IMR-90 (cell line): ENCODE data around the gene LTB4R2. TPM values are rescaled to one million over a fixed set of nuclear protein-coding genes. Genes with fewer than 3 reads are reported as not detected.

ENCODE experiments used
- ATAC-seq: fragments of 200-7000 bp; cut with Tn5 transposase; 2 replicates; pipeline ENCODE4 v1.9.1; 2020; ENCODE audit warnings: low read depth, mild to moderate bottlenecking, moderate library complexity
- BruUV-seq: library from RNA; stranded (reverse); fragments of 400-500 nt; replicated peaks from 2 replicates; lab custom pipeline; 2021; lab: Mats Ljungman, UMichigan
- CTCF ChIA-PET: fragments of 300-600 bp; formaldehyde crosslinking; extraction: SDS; loops from one replicate; lab custom pipeline; 2021; ENCODE audit warnings: antibody characterized with exemption; lab: Yijun Ruan, JAX
- POLR2A ChIA-PET: fragments of 300-600 bp; sonication (Branson Sonifier 250); formaldehyde crosslinking; loops from one replicate; lab custom pipeline; 2022; ENCODE audit warnings: antibody characterized with exemption; ENCODE audit not compliant: unreplicated experiment; lab: Charles Lee
- DNase-seq: peaks from one replicate; pipeline ENCODE4 v3.0.0; 2013
- H2AFZ ChIP-seq: replicated peaks from 2 replicates; pipeline ENCODE3; 2013; ENCODE audit warnings: low read length, mild to moderate bottlenecking; ENCODE audit not compliant: poor library complexity
- H2AK5ac ChIP-seq: 2 replicates; pipeline ENCODE4 v1.6.1; 2013; ENCODE audit warnings: low read depth, low read length, inconsistent platforms
- H2AK9ac ChIP-seq: replicated peaks from 2 replicates; pipeline ENCODE3; 2013; ENCODE audit warnings: mild to moderate bottlenecking, low read depth, low read length, moderate library complexity; ENCODE audit not compliant: poor library complexity
- H2BK120ac ChIP-seq: 2 replicates; pipeline ENCODE4 v1.6.1; 2013; ENCODE audit warnings: low read depth, low read length, inconsistent platforms
- H2BK15ac ChIP-seq: 3 replicates; pipeline ENCODE4 v1.6.1; 2013; ENCODE audit warnings: low read depth, low read length, inconsistent platforms
- H2BK20ac ChIP-seq: 2 replicates; pipeline ENCODE4 v1.6.1; 2013; ENCODE audit warnings: low read depth, mild to moderate bottlenecking, inconsistent platforms, low read length, moderate library complexity
- H2BK5ac ChIP-seq: 2 replicates; pipeline ENCODE4 v1.6.1; 2013; ENCODE audit warnings: mild to moderate bottlenecking, low read depth, low read length, inconsistent platforms; ENCODE audit not compliant: poor library complexity, severe bottlenecking
- H3K14ac ChIP-seq: replicated peaks from 2 replicates; pipeline ENCODE4 v1.6.1; 2013; ENCODE audit warnings: low read depth, low read length, inconsistent platforms
- H3K18ac ChIP-seq: 2 replicates; pipeline ENCODE4 v1.6.1; 2013; ENCODE audit warnings: low read depth, low read length, control low read depth
- H3K23ac ChIP-seq: 2 replicates; pipeline ENCODE4 v1.6.1; 2013; ENCODE audit warnings: low read depth, low read length, inconsistent platforms
- H3K27ac ChIP-seq: 2 replicates; pipeline ENCODE4 v1.5.1; 2013; ENCODE audit warnings: mild to moderate bottlenecking, control low read depth, low read length; ENCODE audit not compliant: insufficient read depth
- H3K27me3 ChIP-seq: 2 replicates; pipeline ENCODE4 v1.6.1; 2013; ENCODE audit warnings: low read length; ENCODE audit not compliant: control insufficient read depth, insufficient read depth
- H3K36me3 ChIP-seq: 2 replicates; pipeline ENCODE4 v1.6.1; 2013; ENCODE audit warnings: low read length, mixed read lengths; ENCODE audit not compliant: control insufficient read depth, insufficient read depth
- H3K4ac ChIP-seq: 2 replicates; pipeline ENCODE4 v1.6.1; 2013; ENCODE audit warnings: low read depth, low read length, inconsistent platforms
- H3K4me1 ChIP-seq: 2 replicates; pipeline ENCODE4 v1.6.1; 2013; ENCODE audit warnings: low read length, mixed read lengths; ENCODE audit not compliant: control insufficient read depth, insufficient read depth
- H3K4me2 ChIP-seq: 2 replicates; pipeline ENCODE4 v1.6.1; 2013; ENCODE audit warnings: low read depth, mild to moderate bottlenecking, control low read depth, low read length, moderate library complexity
- H3K4me3 ChIP-seq: 2 replicates; pipeline ENCODE4 v1.5.1; 2013; ENCODE audit warnings: low read depth, mild to moderate bottlenecking, control low read depth, low read length, moderate library complexity; ENCODE audit not compliant: insufficient read depth
- H3K56ac ChIP-seq: 2 replicates; pipeline ENCODE4 v1.6.1; 2013; ENCODE audit warnings: low read length, inconsistent platforms; ENCODE audit not compliant: insufficient read depth; ENCODE audit errors: extremely low read depth
- H3K79me1 ChIP-seq, 2 experiments: 2 replicates each; pipeline ENCODE4 v1.6.1; 2013; ENCODE audit warnings: low read length in 2 of 2, inconsistent platforms in 1 of 2, low read depth in 1 of 2
- H3K9ac ChIP-seq: 2 replicates; pipeline ENCODE4 v1.6.1; 2013; ENCODE audit warnings: low read depth, low read length, control low read depth
- H3K9me1 ChIP-seq: 2 replicates; pipeline ENCODE4 v1.6.1; 2013; ENCODE audit warnings: low read length, inconsistent platforms; ENCODE audit not compliant: insufficient read depth
- H3K9me3 ChIP-seq: 2 replicates; pipeline ENCODE4 v1.6.1; 2013; ENCODE audit warnings: low read length; ENCODE audit not compliant: control insufficient read depth, insufficient read depth
- H4K20me1 ChIP-seq: 2 replicates; pipeline ENCODE4 v1.6.1; 2013; ENCODE audit warnings: low read length, inconsistent platforms; ENCODE audit not compliant: insufficient read depth
- H4K5ac ChIP-seq: 2 replicates; pipeline ENCODE4 v1.6.1; 2013; ENCODE audit warnings: mild to moderate bottlenecking, low read depth, low read length, control low read depth
- H4K8ac ChIP-seq, 2 experiments: 2 replicates each; pipeline ENCODE4 v1.6.1; 2013; ENCODE audit warnings: low read depth in 2 of 2, low read length in 2 of 2, control low read depth in 1 of 2, inconsistent platforms in 1 of 2
- H4K91ac ChIP-seq: 2 replicates; pipeline ENCODE4 v1.6.1; 2013; ENCODE audit warnings: low read depth, low read length, inconsistent platforms; ENCODE audit not compliant: insufficient read depth
- BHLHE40 ChIP-seq: fragments of 150-350 bp; IDR thresholded peaks from 2 replicates; pipeline ENCODE4 v1.6.1; 2016; ENCODE audit warnings: mild to moderate bottlenecking, low read depth, low read length
- CEBPB ChIP-seq: IDR thresholded peaks from 2 replicates; pipeline ENCODE4 v1.6.1; 2012; ENCODE audit warnings: low read depth, low read length, improper control_type of control experiment
- CHD1 ChIP-seq: IDR thresholded peaks from 2 replicates; pipeline ENCODE4 v1.6.1; 2012; ENCODE audit warnings: low read depth, low read length, improper control_type of control experiment
- CTCF ChIP-seq: conservative IDR thresholded peaks from 2 replicates; pipeline ENCODE4 v1.5.1; 2012; ENCODE audit warnings: mild to moderate bottlenecking, low read depth, low read length, improper control_type of control experiment
- ELK1 ChIP-seq: fragments of 150-350 bp; IDR thresholded peaks from 2 replicates; pipeline ENCODE4 v1.6.1; 2016; ENCODE audit warnings: low read depth, mild to moderate bottlenecking, low read length, moderate library complexity, borderline replicate concordance
- FOS ChIP-seq: fragments of 150-350 bp; IDR thresholded peaks from 2 replicates; pipeline ENCODE4 v1.6.1; 2016; ENCODE audit warnings: low read depth, low read length
- MAZ ChIP-seq: IDR thresholded peaks from 2 replicates; pipeline ENCODE4 v1.6.1; 2012; ENCODE audit warnings: low read depth, mild to moderate bottlenecking, low read length, improper control_type of control experiment, moderate library complexity, borderline replicate concordance
- MXI1 ChIP-seq: IDR thresholded peaks from 2 replicates; pipeline ENCODE4 v1.6.1; 2012; ENCODE audit warnings: low read depth, mild to moderate bottlenecking, low read length, moderate library complexity, borderline replicate concordance
- NFE2L2 ChIP-seq: fragments of 150-350 bp; IDR thresholded peaks from 2 replicates; pipeline ENCODE4 v1.6.1; 2016; ENCODE audit warnings: low read depth, mild to moderate bottlenecking, low read length
- POLR2A ChIP-seq: IDR thresholded peaks from 2 replicates; pipeline ENCODE4 v1.6.1; 2012; ENCODE audit warnings: mild to moderate bottlenecking, low read depth, low read length
- RAD21 ChIP-seq: IDR thresholded peaks from 2 replicates; pipeline ENCODE4 v1.6.1; 2012; ENCODE audit warnings: low read length, improper control_type of control experiment
- RCOR1 ChIP-seq: IDR thresholded peaks from 2 replicates; pipeline ENCODE4 v1.6.1; 2012; ENCODE audit warnings: mild to moderate bottlenecking, low read length, improper control_type of control experiment; ENCODE audit not compliant: insufficient replicate concordance
- RFX5 ChIP-seq: IDR thresholded peaks from 2 replicates; pipeline ENCODE4 v1.8.0; 2012; ENCODE audit warnings: low read depth, mild to moderate bottlenecking, low read length, moderate library complexity
- SMC3 ChIP-seq: fragments of 150-350 bp; IDR thresholded peaks from 2 replicates; pipeline ENCODE4 v1.6.1; 2016; ENCODE audit warnings: low read depth, mild to moderate bottlenecking, antibody characterized with exemption, low read length, moderate library complexity
- WGBS, 2 experiments: methylation state at CpG; one replicate each; pipeline versions ENCODE4 v1.1.5 to v1.1.7; 2013; ENCODE audit warnings: missing lambda C conversion rate in 2 of 2; ENCODE audit not compliant: insufficient read length in 1 of 2; ENCODE audit errors: extremely low coverage in 2 of 2; 5-methylcytosine and 5-hydroxymethylcytosine counted together
- dilution Hi-C: fragments of 300-500 bp; cut with HindIII; formaldehyde crosslinking; loops from one replicate; pipeline ENCODE4 v1.14.3; 2018; ENCODE audit warnings: low sequenced_read_pairs; ENCODE audit not compliant: unreplicated experiment
- in situ Hi-C: fragments of 300-500 bp; cut with MboI; formaldehyde crosslinking; loops from 3 replicates; pipeline ENCODE4 v1.14.3; 2019; ENCODE audit warnings: low sequenced_read_pairs, inconsistent platforms, mixed read lengths
- intact Hi-C: fragments of 100-400 bp; cut with micrococcal nuclease; formaldehyde crosslinking; loops from 2 replicates; pipeline ENCODE4 v1.10.0; 2022
- polyA plus RNA-seq, 3 experiments: library from polyadenylated mRNA; depleted of rRNA; stranded (reverse); fragments of >200 nt; gene quantifications; 2 replicates each; pipeline ENCODE4 v1.2.3, GENCODE V29; 2012; ENCODE audit warnings: low replicate concordance in 1 of 3
- total RNA-seq: library from RNA; depleted of rRNA; stranded (reverse); fragments of >200 nt; gene quantifications from 2 replicates; pipeline ENCODE4 v1.2.3, GENCODE V29; 2012

Gene LTB4R2
- total and polyA plus RNA-seq, 2 of the 4 experiments (the other 2 are of a cell fraction) = 0.72 to 1.7 TPM

DNA sequence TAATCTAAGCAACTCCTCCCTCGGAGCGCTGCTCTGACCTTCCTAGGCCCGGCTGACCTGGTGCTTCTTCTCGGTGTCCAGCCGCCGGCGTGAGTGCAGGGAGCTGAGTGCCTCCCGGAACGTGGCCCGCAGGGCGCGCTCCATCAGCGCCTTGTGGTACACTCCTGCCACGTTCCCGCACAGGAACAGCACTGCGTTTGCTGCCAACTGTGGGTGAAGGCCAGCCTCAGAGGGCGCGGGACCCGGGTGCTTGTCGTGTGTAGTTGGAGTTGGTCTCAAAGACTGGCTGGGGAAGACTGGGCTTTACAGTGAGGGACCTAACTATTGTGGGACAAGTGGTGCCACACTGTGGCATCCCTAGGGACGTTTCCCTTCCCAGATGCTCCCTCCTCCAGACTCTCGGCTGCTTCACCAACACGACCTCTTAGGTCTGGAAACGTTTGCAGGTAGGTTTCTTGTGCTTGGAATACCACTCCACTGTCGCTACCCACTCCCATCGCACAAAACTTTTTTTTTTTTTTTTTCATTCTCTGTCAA lies 21.9 kb downstream of the LTB4R2 start:
- in situ Hi-C loops = loop anchor here (5.0 kb wide), 1 partner anchor 106 kb away; no protein-coding TSS in a partner anchor

More for the DNA sequence above, 21.9 kb downstream of the LTB4R2 start:
- BruUV-seq = no TSS peak
- no peaks in the 10 kb centered on the region for H3K9me3 ChIP-seq
- ChIA-PET POLR2A (no interaction called here), CTCF (interaction anchor here (0.6 to 5.6 kb wide), 8 partner anchors 10 to 110 kb away, joined by 3 to 63 read pairs (median 8); partner anchors contain the start of genes CBLN3 and KHNYN)
- dilution Hi-C loops = no loop called here
- no peak overlapping the region for H2BK120ac ChIP-seq
- no peak overlapping the region for H3K4me2 ChIP-seq
- TF ChIP-seq BHLHE40 (no peak), NFE2L2 (no peak), RAD21 (no peak), POLR2A (no peak), CTCF (no peak), RFX5 (no peak), RCOR1 (no peak), SMC3 (no peak), ELK1 (no peak), MXI1 (no peak), CHD1 (no peak), MAZ (no peak), FOS (no peak), CEBPB (no peak)
- peaks cover 37% of the 10 kb centered on the region for H3K27me3 ChIP-seq
- no peak for ATAC-seq
- H4K5ac ChIP-seq = no peak overlapping the region
- H3K27ac ChIP-seq = no peak overlapping the region
- H2AK9ac ChIP-seq = no peak overlapping the region
- H2BK5ac ChIP-seq = no peak overlapping the region
- H3K4ac ChIP-seq = no peak overlapping the region
- H2AK5ac ChIP-seq = no peak overlapping the region
- no peak overlapping the region for H3K14ac ChIP-seq
- H3K23ac ChIP-seq = no peak overlapping the region
- H3K9me1 ChIP-seq = no peaks in the 10 kb centered on the region; the same call in 1 of the 2 replicates
- H2BK15ac ChIP-seq = no peak overlapping the region
- H3K36me3 ChIP-seq = no peaks in the 10 kb centered on the region
- no peak overlapping the region for H2BK20ac ChIP-seq
- H3K9ac ChIP-seq = no peak overlapping the region
- no peaks in the 10 kb centered on the region for H4K20me1 ChIP-seq
- intact Hi-C loops = no loop called here
- H3K18ac ChIP-seq = no peak overlapping the region
- no peak overlapping the region for H4K8ac ChIP-seq
- no peaks in the 10 kb centered on the region for H3K79me1 ChIP-seq
- DNase-seq = no peak
- H3K4me3 ChIP-seq = no peak overlapping the region
- 59% methylated on average over 19 of the region's 26 CpGs; no CpG with 5 or more reads in 1 of the 2 experiments for whole genome bisulfite sequencing, 2 experiments
- H4K91ac ChIP-seq = no peak overlapping the region
- H3K56ac ChIP-seq = no peak overlapping the region
- peaks cover 3% of the 10 kb centered on the region; the same call in 1 of the 2 replicates for H3K4me1 ChIP-seq
- peak overlapping the region; percentile 91 for H2AFZ ChIP-seq
